ENCODE results near the gene PNKP. TPM values are rescaled to one million over a fixed set of nuclear protein-coding genes. Genes with fewer than 3 reads are reported as not detected.

The PNKP gene
- total RNA-seq, 1 experiment from 2014 or later: 90.3 TPM

DNA sequence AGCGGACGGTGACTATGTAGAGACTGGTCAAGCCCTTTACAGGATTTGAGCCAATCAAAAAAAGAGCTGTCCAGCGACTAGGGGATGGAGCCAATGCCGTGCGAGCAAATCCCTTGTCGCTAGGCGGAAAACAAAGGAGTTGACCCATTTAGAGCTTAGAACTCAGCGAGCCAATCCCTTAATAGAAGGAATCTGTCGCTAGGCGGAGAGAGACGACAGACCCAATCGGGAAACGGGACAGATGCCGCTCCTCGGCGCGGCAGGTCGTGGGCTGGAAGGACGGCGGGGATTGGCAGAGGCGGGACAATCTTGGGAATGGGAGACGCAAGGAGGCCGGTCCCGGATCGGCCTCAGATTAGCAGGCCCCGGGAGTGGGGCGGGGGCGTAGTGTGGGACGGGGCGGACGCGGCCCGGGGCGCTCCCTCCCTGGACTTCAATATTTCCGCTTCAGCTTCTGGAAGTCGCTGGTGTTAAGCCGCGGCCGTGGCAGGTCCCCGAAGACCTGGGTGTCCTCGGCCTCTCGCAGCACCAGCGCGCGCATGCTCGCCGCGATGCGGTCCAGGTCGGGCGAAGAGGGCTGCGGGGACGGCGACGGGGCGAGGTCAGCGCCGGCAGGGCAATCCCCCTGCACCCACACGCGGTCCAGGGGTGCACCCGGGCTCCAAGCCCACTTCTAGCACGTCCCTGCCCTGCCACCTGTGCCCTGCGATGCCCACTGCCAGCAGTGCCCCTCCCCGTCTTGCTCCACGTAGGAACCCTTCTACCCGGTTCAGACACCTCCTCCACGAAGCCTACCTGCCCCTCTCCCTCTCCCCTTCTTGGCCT lies 2.3 kb upstream of the PNKP start:
- TF ChIP-seq, protein P1, sequence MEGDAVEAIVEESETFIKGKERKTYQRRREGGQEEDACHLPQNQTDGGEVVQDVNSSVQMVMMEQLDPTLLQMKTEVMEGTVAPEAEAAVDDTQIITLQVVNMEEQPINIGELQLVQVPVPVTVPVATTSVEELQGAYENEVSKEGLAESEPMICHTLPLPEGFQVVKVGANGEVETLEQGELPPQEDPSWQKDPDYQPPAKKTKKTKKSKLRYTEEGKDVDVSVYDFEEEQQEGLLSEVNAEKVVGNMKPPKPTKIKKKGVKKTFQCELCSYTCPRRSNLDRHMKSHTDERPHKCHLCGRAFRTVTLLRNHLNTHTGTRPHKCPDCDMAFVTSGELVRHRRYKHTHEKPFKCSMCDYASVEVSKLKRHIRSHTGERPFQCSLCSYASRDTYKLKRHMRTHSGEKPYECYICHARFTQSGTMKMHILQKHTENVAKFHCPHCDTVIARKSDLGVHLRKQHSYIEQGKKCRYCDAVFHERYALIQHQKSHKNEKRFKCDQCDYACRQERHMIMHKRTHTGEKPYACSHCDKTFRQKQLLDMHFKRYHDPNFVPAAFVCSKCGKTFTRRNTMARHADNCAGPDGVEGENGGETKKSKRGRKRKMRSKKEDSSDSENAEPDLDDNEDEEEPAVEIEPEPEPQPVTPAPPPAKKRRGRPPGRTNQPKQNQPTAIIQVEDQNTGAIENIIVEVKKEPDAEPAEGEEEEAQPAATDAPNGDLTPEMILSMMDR (IDR thresholded peaks at IDR 0.05; ENCODE audit: unreplicated experiment): no peak
- DNase-seq (ENCODE audit: unreplicated experiment): peak; percentile 100
- CTCF ChIA-PET: interaction anchor here (0.5 kb wide), 1 partner anchor 68 kb away, joined by 3 read pairs; no protein-coding TSS in a partner anchor
- BruUV-seq (replicated peaks): no TSS peak
- Mint-ChIP-seq H3K36me3 (ENCODE audit: insufficient read depth, unreplicated experiment) (peaks cover 50% of the 10 kb centered on the region), H3K9me3 (ENCODE audit: unreplicated experiment) (no peaks in the 10 kb centered on the region), H3K27ac (ENCODE audit: low read depth, unreplicated experiment) (no peak overlapping the region), H3K4me1 (ENCODE audit: insufficient read depth, unreplicated experiment) (peaks cover 5% of the 10 kb centered on the region), H3K4me3 (ENCODE audit: unreplicated experiment) (no peak overlapping the region), H3K27me3 (ENCODE audit: insufficient read depth, unreplicated experiment) (no peaks in the 10 kb centered on the region)
- intact Hi-C loops (cut with micrococcal nuclease): loop anchor here (2.0 to 5.0 kb wide), 2 partner anchors 52 to 103 kb away; partner anchors contain the start of genes AP2A1 and MED25
- POLR2A ChIA-PET: interaction anchor here (0.5 to 6.7 kb wide), 20 partner anchors 7 to 1531 kb away, joined by 3 to 78 read pairs (median 6); partner anchors contain the start of genes AKT1S1, AP2A1, ATF5 and BCL2L12

DNA sequence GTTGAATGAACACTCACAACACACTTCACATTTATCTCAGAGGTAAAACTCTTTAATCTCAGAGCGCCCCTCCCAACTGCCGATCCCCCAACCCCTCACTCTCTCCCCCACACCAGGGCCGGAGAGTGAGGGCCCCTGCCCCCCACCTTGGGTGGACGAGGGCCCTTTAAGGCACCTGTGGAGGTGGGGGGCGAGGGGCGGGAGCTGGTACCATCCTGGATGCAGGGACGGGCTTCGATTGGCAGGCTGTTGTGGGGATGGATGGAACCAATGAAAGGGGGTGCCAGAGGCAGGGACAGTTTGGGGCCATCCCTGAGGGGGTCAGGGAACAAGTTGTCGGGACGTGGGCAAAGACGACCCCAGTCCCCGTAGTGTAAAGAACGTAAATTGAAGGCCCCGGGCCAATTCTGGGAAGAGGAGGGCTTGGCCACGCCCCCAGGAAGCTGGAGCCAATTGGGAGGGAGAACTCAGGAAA lies 1.7 kb upstream of the PNKP start:
- Mint-ChIP-seq H3K36me3 (ENCODE audit: insufficient read depth, unreplicated experiment) (peaks cover 56% of the 10 kb centered on the region), H3K4me1 (ENCODE audit: insufficient read depth, unreplicated experiment) (peaks cover 5% of the 10 kb centered on the region), H3K9me3 (ENCODE audit: unreplicated experiment) (no peaks in the 10 kb centered on the region), H3K27me3 (ENCODE audit: insufficient read depth, unreplicated experiment) (no peaks in the 10 kb centered on the region), H3K27ac (ENCODE audit: low read depth, unreplicated experiment) (no peak overlapping the region), H3K4me3 (ENCODE audit: unreplicated experiment) (no peak overlapping the region)
- TF ChIP-seq, protein P1 (IDR thresholded peaks at IDR 0.05; ENCODE audit: unreplicated experiment): no peak
- DNase-seq (ENCODE audit: unreplicated experiment): no peak
- intact Hi-C loops (cut with micrococcal nuclease): loop anchor here (2.0 to 5.0 kb wide), 2 partner anchors 52 to 102 kb away; partner anchors contain the start of genes AP2A1 and MED25
- ChIA-PET CTCF (interaction anchor here (0.5 kb wide), 1 partner anchor 69 kb away, joined by 3 read pairs; no protein-coding TSS in a partner anchor), POLR2A (interaction anchor here (0.5 to 6.7 kb wide), 21 partner anchors 8 to 1531 kb away, joined by 3 to 78 read pairs (median 5); partner anchors contain the start of genes AKT1S1, AP2A1, ATF5 and BCL2L12)
- TSS peak; percentile 23 for BruUV-seq (replicated peaks)

DNA sequence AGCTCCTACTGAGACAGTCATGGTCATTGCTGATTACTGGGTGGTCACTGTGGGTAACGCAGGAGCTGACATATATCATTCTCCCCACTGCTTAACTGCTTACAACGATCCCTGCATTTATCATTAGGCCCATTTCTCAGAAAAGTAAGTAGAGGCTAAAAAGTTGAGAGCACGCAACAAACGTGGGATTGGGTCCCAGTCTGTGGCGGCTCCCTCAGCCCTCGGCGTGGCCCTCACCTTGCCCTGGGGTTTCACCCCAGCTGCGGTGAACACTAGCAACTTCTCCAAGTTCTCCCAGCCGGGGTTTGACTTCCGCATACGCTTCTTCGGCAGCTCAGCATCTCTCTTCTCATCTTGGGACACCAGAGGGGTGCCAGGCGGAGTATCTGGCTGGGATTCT lies 2.5 kb downstream of the PNKP start:
- no TSS peak for BruUV-seq (replicated peaks)
- Mint-ChIP-seq H3K27me3 (ENCODE audit: insufficient read depth, unreplicated experiment) (no peaks in the 10 kb centered on the region), H3K9me3 (ENCODE audit: unreplicated experiment) (no peaks in the 10 kb centered on the region), H3K36me3 (ENCODE audit: insufficient read depth, unreplicated experiment) (peaks cover 61% of the 10 kb centered on the region), H3K4me3 (ENCODE audit: unreplicated experiment) (no peak overlapping the region), H3K27ac (ENCODE audit: low read depth, unreplicated experiment) (no peak overlapping the region), H3K4me1 (ENCODE audit: insufficient read depth, unreplicated experiment) (peaks cover 5% of the 10 kb centered on the region)
- CTCF ChIA-PET: interaction anchor here (0.7 to 1.0 kb wide), 2 partner anchors 18 to 362 kb away, joined by 3 read pairs; no protein-coding TSS in a partner anchor
- TF ChIP-seq, protein P1 (IDR thresholded peaks at IDR 0.05; ENCODE audit: unreplicated experiment): no peak
- POLR2A ChIA-PET: interaction anchor here (0.6 to 6.7 kb wide), 8 partner anchors 12 to 225 kb away, joined by 3 to 78 read pairs (median 4); partner anchors contain the start of genes AKT1S1, PTOV1, RRAS and TBC1D17
- DNase-seq (ENCODE audit: unreplicated experiment): no peak
- intact Hi-C loops (cut with micrococcal nuclease): loop anchor here (5.0 kb wide), 1 partner anchor 48 kb away; the partner anchor contains the start of gene MED25

DNA sequence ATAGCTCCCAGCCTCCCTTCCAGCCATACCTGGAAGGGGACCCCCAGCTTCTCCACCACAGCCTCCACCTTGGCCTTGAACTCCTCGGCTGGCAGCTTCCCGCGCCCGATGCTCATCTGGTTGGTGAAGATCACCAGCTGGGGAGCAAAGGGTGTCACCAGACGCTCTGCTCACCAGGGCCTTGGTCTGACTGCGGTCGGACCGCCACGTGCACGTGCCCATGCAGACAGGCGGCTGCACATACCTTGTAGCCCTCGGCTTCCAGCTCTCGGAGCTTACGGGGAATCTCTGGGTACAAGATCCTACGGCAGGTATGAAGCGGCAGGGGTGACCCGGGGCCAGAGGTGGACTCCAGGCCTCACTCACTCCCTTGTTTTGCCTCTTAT lies 3.4 kb downstream of the PNKP start:
- Mint-ChIP-seq H3K4me1 (ENCODE audit: insufficient read depth, unreplicated experiment) (peaks cover 5% of the 10 kb centered on the region), H3K36me3 (ENCODE audit: insufficient read depth, unreplicated experiment) (peaks cover 69% of the 10 kb centered on the region), H3K27me3 (ENCODE audit: insufficient read depth, unreplicated experiment) (no peaks in the 10 kb centered on the region), H3K9me3 (ENCODE audit: unreplicated experiment) (no peaks in the 10 kb centered on the region), H3K4me3 (ENCODE audit: unreplicated experiment) (no peak overlapping the region), H3K27ac (ENCODE audit: low read depth, unreplicated experiment) (no peak overlapping the region)
- DNase-seq (ENCODE audit: unreplicated experiment): no peak
- ChIA-PET CTCF (interaction anchor here (0.7 to 1.1 kb wide), 2 partner anchors 15 to 1382 kb away, joined by 3 read pairs; no protein-coding TSS in a partner anchor), POLR2A (interaction anchor here (0.6 to 6.7 kb wide), 6 partner anchors 12 to 188 kb away, joined by 3 to 78 read pairs (median 6); partner anchors contain the start of genes AKT1S1, PTOV1 and TBC1D17)
- no TSS peak for BruUV-seq (replicated peaks)
- intact Hi-C loops (cut with micrococcal nuclease): no loop called here
- TF ChIP-seq, protein P1 (IDR thresholded peaks at IDR 0.05; ENCODE audit: unreplicated experiment): no peak
